ENCODE results near the gene ICAM5.

The ICAM5 gene, protein sequence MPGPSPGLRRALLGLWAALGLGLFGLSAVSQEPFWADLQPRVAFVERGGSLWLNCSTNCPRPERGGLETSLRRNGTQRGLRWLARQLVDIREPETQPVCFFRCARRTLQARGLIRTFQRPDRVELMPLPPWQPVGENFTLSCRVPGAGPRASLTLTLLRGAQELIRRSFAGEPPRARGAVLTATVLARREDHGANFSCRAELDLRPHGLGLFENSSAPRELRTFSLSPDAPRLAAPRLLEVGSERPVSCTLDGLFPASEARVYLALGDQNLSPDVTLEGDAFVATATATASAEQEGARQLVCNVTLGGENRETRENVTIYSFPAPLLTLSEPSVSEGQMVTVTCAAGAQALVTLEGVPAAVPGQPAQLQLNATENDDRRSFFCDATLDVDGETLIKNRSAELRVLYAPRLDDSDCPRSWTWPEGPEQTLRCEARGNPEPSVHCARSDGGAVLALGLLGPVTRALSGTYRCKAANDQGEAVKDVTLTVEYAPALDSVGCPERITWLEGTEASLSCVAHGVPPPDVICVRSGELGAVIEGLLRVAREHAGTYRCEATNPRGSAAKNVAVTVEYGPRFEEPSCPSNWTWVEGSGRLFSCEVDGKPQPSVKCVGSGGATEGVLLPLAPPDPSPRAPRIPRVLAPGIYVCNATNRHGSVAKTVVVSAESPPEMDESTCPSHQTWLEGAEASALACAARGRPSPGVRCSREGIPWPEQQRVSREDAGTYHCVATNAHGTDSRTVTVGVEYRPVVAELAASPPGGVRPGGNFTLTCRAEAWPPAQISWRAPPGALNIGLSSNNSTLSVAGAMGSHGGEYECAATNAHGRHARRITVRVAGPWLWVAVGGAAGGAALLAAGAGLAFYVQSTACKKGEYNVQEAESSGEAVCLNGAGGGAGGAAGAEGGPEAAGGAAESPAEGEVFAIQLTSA

DNA sequence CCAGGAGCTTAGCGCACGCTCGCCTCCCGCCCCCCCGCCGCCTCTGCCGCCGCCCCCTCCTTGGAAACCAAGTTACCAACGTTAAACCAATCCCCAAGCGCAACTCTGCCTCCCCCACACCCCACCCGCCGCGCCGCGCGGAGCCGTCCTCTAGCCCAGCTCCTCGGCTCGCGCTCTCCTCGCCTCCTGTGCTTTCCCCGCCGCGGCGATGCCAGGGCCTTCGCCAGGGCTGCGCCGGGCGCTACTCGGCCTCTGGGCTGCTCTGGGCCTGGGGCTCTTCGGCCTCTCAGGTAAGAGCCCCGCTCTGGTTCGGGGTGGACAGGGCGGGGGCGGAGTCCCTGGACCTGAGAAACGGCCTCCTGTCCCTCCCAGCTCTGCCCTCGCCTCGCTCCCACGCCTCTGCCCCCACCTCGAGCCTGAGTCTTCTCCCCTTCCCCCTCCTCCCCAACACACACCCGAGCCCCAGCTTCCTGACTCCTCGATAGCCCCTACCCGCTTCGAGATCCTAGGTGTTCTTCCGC is at the start of gene ICAM5:
TSS of gene ICAM5 (plus strand) at position 117 of the 521 bp plus-strand sequence. CDS start at position 209, 92 bp downstream.
- in situ Hi-C loops (cut with MboI; ENCODE audit: low sequenced_read_pairs), result no loop called here

DNA sequence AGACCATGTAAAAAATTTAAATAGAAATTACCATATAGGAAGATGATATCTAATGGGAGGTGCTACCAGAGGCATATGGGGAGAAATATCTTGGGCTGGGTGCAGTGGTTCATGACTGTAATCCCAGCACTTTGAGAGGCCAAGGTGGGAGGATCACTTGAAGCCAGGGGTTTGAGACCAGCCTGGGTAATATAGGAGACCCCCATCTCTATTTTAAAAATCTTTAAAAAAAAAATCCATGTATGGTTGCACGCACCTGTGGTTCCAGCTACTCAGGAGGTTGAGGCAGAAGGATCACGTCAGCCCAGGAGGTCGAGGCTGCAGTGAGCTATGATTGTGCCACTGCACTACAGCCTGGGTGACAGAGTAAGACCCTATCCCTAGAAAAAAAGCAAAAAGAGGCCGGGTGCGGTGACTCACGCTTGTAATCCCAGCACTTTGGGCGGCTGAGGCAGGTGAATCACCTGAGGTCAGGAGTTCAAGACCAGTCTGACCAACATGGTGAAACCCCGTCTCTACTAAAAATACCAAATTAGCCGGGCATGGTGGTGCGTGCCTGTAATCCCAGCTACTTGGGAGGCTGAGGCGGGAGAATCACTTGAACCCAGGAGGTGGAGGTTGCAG is 47.8 kb upstream of the ICAM5 start:
- in situ Hi-C loops (cut with MboI; ENCODE audit: low sequenced_read_pairs), result loop anchor here (10.0 kb wide), 1 partner anchor 317 kb away; no protein-coding TSS in a partner anchor

DNA sequence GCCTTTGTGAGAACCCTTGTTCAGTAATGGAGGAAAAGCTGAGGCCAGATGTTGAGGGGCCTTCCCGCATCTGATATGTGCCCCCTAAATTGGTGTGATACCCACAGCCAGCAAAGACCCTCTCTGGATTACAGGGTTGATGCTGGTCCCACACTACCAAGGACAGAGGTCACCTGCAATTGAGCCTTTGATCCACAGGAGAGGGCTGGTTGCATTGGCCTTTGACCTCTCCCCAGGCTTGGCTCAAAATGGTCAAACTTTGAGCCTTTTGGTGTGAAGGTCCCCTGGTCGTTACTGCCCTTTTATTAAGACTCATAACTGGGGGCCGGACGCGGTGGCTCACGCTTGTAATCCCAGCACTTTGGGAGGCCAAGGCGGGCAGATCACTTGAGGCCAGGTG is 46.1 kb upstream of the ICAM5 start:
- in situ Hi-C loops (cut with MboI; ENCODE audit: low sequenced_read_pairs), result loop anchor here (10.0 kb wide), 1 partner anchor 319 kb away; no protein-coding TSS in a partner anchor

DNA sequence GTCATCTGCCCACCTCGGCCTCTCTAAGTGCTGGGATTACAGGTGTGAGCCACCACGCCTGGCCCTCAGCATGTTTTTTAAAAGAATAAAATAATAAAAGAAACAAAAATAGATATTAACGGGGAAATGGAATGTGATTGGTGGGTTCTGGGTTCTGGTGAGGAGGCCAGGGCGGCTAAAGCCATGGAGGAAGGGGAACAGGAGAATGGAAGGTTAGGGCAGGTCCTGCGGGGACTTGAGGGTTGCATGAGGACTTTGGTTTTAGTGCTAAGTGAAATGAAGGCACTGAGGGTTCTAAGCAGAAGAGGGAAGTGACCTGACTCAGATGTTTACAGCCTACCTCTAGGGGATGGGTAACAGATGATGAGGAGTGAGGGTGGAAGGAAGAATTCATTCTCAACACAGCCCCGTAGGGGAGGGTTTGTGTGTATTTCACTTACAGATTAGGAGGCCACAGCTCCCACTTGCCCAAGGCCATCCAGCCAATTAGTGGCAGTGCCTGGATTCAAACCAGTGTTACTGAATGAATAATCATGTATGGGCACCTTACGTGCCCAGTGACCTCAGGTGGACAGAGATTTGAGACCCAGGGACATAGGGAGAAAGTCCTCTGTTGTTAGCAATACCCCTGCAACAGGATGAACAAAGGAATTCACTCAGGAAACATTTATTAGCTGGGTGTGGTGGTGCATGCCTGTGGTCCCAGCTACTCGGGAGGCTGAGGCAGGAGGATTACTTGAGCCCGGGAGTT is 44.4 kb upstream of the ICAM5 start:
- in situ Hi-C loops (cut with MboI; ENCODE audit: low sequenced_read_pairs), result loop anchor here (10.0 kb wide), 1 partner anchor 321 kb away; no protein-coding TSS in a partner anchor

DNA sequence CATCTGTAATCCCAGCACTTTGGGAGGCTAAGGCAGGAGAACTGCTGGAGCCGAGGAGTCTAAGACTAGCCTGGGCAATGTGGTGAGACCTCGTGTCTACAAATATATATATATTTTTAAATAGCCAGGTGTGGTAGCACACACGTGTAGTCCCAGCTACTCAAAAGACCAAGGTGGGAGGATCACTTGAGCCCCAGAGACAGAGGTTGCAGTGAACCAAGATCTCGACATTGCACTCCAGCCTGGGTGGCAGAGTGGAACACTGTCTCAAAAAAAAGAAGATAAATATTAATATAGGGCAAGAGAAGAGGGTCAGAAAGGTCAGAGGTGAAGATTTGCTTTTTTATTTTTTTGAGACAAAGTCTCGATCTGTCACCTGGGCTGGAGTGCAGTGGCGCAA is 43.2 kb upstream of the ICAM5 start:
- in situ Hi-C loops (cut with MboI; ENCODE audit: low sequenced_read_pairs), result loop anchor here (10.0 kb wide), 1 partner anchor 322 kb away; no protein-coding TSS in a partner anchor

DNA sequence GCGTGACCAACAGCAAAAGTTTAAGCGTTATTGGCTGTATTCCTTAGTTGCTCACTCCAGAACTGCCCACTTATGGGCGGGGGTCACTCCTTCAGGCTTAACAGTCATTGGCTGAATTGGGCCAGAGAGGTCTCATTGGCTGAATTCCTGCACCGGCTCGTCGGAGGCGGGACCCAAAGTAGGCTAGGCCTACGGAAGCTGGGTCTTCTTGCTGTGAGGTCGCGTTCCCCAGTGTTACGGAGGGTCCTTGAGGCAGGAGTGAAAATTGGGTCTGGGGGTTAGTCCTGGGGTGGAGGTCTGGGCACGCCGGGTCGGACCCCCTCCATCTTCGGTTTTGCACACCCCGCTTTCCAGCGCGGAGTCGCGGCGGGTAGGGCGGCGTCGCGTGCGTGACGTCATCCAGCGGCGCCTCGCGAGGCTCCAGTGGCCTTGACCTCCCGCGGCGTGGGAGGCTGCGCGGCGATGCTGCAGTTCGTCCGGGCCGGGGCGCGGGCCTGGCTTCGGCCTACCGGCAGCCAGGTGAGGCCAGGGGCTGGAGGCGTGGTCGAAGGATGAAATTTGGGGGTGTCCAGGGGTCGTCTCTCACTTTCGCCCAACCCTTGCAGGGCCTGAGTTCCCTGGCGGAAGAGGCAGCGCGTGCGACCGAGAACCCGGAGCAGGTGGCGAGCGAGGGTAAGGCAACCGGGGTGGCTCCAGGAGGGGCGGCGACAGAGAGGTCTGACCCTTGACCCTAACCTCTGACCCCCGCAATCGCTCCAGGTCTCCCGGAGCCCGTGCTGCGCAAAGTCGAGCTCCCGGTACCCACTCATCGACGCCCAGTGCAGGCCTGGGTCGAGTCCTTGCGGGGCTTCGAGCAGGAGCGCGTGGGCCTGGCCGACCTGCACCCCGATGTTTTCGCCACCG is 37.7 kb upstream of the ICAM5 start, which contains the start of gene MRPL4:
TSS of gene MRPL4 (plus strand) at position 423 of the 903 bp plus-strand sequence. CDS start at position 463, 40 bp downstream.
- in situ Hi-C loops (cut with MboI; ENCODE audit: low sequenced_read_pairs), result no loop called here

DNA sequence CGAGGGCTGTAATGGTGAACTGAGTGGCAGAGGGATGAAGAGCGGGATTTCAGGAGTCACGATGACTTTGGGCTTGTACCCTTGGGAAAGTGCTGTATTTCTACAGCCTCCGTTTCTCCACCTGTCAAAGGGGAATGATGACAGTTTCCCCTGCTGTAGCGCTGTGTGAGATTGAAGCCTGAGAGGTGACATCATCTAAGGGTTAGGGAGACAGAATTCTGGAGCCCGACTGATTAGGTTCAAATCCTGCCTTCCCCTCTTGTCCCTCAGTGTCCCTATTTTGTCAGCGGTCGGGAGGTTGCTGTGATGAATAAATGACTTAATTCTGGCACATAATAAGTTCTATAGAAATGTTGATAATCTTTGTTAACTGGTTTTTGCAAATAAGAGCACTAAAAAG is 37.0 kb upstream of the ICAM5 start:
- in situ Hi-C loops (cut with MboI; ENCODE audit: low sequenced_read_pairs), result no loop called here

DNA sequence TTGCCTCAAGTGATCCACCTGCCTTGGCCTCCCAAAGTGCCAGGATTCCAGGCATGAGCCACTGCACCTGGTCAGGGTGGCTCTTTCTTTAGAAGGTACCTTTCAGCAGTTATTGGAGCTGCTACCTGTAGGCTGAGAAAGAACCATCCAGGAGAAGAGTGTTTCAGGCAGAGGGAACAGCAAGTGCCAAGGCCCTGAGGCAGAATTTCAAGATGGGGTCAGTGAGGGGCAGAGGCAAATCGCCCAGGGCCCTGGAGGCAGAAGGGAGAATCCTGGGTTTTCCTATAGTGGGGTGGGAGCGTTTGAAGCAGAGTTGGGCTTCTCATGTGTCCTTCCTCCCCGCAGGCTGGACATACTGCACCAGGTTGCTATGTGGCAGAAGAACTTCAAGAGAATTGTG is 35.5 kb upstream of the ICAM5 start:
- in situ Hi-C loops (cut with MboI; ENCODE audit: low sequenced_read_pairs), result no loop called here

DNA sequence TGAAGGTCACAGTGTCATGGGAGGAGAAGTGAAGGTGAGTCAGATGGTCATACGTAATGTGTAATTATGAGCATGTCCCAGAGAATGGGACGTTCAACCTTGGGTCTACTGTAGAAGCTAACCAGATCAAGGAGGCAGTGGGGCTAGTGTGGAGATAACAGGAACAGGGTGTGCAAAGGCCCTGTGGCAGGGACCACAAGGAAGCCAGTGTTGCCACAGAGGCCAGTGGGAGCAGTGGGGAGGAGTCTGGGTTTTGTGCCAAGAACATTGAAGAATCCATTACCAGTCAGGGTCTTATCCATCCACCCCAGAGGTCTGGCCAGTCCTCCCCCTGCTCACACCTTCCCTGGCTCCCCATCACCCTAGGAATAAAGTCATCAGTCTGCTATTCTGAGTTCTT is 34.4 kb upstream of the ICAM5 start:
- in situ Hi-C loops (cut with MboI; ENCODE audit: low sequenced_read_pairs), result no loop called here

DNA sequence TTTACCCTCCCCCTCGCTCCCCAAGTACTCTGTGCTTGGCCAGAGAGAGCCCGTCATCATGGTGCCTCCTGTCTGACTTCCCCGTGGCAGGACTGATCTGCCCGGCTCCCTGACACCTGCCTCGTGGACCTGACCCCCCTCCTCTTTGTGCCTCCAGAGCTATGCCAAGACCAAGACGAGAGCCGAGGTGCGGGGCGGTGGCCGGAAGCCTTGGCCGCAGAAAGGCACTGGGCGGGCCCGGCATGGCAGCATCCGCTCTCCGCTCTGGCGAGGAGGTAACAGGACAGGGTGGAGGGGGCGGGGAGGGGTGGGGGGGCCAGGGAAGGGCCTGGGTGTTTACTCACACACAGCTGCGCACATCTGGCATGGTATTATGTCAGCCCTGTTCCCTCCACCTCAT is 33.2 kb upstream of the ICAM5 start:
- in situ Hi-C loops (cut with MboI; ENCODE audit: low sequenced_read_pairs), result no loop called here

DNA sequence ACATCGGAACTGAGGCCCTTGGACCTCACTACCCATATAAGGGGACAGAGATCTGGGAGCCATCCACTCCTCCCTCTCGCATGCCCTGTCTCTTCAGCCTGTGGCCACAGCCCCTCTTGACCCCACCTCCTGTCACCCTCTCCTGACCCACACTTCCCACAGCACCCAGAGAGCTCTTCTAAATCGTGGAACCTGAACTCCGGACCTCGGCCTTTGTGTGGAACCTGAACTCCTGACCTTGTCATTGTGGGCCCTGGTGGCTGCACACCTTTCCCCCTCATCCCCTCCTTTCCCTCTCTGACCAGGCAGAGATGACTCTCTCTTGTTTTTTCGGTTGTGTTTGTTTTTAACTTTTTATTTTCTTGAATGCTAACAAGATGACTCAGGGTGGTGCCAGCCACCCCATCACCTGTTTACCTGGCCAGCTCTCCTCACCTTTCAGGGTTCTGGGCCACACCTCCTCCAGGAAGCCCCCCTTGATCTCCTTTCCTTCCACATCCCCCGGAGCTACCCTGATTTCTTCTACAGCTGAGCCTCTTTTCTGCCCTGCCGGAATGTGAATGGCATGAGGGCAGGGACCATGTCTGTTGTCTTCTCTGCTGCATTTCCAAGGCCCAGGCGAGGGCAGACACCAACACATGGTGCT is 32.7 kb upstream of the ICAM5 start:
- in situ Hi-C loops (cut with MboI; ENCODE audit: low sequenced_read_pairs), result no loop called here

DNA sequence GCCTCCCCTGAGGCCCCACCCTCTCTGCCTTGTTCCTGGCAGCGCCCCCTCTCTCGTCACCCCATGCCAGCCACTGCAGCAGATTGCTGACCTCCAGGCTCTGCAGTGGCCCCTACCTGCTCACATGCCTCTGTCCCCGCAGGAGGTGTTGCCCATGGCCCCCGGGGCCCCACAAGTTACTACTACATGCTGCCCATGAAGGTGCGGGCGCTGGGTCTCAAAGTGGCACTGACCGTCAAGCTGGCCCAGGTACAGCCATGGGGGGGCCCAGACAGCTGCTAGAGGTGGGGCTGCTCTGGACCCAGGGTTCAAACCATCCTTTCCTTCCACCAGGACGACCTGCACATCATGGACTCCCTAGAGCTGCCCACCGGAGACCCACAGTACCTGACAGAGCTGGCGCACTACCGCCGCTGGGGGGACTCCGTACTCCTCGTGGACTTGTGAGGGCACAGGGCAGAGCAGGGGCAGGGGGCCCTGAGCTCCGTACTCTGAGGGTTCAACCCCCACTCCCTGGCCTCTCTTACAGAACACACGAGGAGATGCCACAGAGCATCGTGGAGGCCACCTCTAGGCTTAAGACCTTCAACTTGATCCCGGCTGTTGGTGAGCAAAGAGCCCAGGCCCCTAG is 31.6 kb upstream of the ICAM5 start:
- in situ Hi-C loops (cut with MboI; ENCODE audit: low sequenced_read_pairs), result no loop called here

DNA sequence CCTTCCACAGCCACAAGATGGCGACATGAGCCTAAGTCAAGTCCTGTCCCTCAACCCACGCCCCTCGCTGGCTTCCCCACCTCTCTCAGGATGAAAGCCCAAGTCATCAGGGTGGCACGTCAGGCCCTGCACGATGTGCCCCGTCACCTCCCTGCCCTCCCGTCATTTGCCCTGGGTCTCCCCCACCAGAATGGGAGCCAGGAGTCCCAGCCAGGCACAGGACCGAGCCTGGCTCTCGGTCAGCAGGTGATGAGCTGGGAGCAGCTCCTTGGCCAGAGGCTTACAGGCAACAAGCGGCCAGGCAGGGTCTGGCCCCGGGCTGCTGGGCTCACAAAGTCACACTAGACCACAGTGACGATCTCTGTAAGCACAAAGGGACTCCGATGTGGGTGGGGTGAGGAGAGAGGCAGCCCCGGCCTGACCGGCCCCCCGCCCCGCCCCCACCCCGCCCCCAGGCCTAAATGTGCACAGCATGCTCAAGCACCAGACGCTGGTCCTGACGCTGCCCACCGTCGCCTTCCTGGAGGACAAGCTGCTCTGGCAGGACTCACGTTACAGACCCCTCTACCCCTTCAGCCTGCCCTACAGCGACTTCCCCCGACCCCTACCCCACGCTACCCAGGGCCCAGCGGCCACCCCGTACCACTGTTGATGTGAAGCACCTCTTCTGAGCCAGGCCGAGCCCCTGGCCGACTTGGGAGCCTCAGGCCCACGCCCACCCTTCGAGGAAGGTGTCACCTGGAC is 30.4 kb upstream of the ICAM5 start:
- in situ Hi-C loops (cut with MboI; ENCODE audit: low sequenced_read_pairs), result no loop called here

DNA sequence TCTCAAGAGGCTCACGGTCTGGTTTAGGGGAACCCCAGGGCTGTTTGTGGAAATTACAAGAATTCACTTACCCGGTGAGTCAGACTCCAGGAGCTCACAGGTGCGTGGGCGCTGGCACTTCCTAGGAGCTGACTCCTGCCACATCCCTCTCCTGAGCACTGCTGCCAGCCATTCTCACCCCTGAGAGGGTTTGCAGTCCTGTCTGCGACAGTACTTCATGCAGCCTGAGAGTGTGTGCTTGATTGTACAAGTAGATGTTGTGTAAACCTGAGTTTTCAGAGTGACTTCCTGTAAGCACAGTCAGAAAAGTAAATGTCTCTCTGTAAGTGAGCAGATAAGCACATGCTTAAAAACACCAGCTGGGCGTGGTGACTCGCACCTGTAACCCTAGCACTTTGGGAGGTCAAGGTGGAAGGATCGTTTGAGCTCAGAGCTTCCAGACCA is 29.6 kb upstream of the ICAM5 start:
- in situ Hi-C loops (cut with MboI; ENCODE audit: low sequenced_read_pairs), result no loop called here

DNA sequence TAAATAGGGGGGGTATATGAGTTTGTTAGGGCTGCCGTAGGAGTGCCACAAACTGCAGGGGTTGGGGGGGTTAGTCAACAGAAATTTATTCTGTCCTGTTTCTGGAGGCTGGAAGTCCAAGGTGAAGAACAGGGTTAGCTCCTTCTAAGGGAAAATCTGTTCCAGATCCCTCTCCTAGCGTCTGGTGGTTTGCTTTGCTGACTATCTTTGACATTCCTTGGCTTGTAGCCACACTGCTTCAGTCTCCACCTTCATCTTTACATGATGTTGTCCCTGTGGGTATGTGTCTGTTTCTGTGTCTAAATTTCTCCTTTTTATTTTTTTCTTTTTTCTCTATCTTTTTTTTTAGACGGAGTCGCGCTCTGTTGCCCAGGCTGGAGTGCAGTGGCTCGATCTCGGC is 27.0 kb upstream of the ICAM5 start:
- in situ Hi-C loops (cut with MboI; ENCODE audit: low sequenced_read_pairs), result no loop called here

DNA sequence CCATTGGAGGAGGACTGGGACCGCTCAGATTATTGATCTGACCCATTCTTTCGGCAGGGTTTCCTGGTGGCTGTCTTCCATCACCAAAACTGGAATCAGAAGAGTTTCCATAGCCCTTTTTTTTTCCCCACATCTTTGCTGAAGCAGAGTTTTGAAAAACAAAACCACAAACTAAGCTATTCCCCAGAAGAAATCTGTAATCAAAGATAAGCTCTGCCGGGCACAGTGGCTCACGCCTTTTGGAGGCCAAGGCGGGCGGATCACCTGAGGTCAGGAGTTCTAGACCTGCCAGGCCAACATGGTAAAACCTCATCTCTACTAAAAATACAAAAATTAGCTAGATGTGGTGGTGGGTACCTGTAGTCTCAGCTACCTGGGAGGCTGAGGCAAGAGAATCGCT is 23.0 kb upstream of the ICAM5 start:
- in situ Hi-C loops (cut with MboI; ENCODE audit: low sequenced_read_pairs), result no loop called here

DNA sequence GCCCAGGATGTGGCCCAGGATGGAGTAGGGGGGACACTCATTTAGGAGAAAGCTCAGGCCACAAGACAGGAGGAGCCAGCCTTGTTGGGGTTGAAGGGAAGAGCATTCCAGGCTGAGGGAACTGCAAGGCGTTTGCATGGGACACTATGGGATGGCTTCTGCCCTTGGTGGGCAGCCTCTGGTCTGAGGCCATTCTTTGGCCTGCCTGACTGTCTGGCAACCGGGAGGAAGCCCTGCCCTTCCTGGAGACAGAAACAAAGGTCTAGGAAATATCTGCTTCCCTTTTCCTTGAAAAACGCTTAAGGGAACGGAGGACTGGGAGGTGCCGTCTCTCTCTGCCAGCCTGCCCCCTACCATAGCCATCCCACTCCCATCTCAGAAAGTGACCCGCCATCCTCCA is 21.7 kb upstream of the ICAM5 start:
- in situ Hi-C loops (cut with MboI; ENCODE audit: low sequenced_read_pairs), result no loop called here

Data from HL-60/S4 (cell line).